HEK293 (cell line): ENCODE results near the gene CORO7.

Source experiments
- ZNF121 ChIP-seq: fragments of 450-650 bp; formaldehyde crosslinking; IDR thresholded peaks from 2 replicates; pipeline ENCODE4 v1.5.1; 2016; ENCODE audit warnings: missing biosample characterization, missing genetic modification characterization
- ZNF48 ChIP-seq: fragments of 450-650 bp; formaldehyde crosslinking; IDR thresholded peaks from 2 replicates; pipeline ENCODE4 v1.5.1; 2016; ENCODE audit warnings: missing biosample characterization, missing genetic modification characterization
- ZNF792 ChIP-seq: fragments of 450-650 bp; formaldehyde crosslinking; IDR thresholded peaks from 2 replicates; pipeline ENCODE4 v1.5.1; 2016; ENCODE audit warnings: missing biosample characterization, missing genetic modification characterization
- TF ChIP-seq, protein P1 (sequence below): fragments of 450-650 bp; formaldehyde crosslinking; IDR thresholded peaks from 2 replicates; pipeline ENCODE4 v1.5.1; 2016; ENCODE audit warnings: missing biosample characterization, missing genetic modification characterization
- TF ChIP-seq, protein P2 (sequence below): fragments of 450-650 bp; formaldehyde crosslinking; IDR thresholded peaks from 2 replicates; pipeline ENCODE4 v1.5.1; 2017; ENCODE audit warnings: missing biosample characterization, missing genetic modification characterization

DNA sequence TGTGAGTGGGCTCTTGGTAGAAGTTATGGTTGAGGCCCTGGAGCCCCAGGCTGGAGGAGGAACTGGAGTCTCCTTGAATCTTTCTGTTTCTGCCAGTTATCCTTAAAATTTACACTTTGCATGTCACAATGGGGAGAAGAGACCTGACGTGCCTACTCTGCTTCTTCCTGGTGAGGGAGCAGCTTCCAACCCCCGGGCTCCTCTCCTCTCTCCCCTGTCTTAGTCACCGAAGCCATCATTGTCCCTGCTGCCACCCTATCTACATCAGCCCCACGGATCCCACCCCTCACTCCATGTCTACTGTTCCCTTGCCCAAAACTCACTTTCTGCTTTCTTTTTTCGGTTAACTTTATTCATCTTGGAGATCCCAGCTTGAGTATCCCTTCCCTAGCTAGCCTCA, 26.9 kb upstream of the CORO7 start:
- no peak for TF ChIP-seq ZNF792 (tag by site-specific recombination)
- TF ChIP-seq ZNF121 = no peak
- no peak for TF ChIP-seq ZNF48 (tag by site-specific recombination)
- TF ChIP-seq, protein P1, sequence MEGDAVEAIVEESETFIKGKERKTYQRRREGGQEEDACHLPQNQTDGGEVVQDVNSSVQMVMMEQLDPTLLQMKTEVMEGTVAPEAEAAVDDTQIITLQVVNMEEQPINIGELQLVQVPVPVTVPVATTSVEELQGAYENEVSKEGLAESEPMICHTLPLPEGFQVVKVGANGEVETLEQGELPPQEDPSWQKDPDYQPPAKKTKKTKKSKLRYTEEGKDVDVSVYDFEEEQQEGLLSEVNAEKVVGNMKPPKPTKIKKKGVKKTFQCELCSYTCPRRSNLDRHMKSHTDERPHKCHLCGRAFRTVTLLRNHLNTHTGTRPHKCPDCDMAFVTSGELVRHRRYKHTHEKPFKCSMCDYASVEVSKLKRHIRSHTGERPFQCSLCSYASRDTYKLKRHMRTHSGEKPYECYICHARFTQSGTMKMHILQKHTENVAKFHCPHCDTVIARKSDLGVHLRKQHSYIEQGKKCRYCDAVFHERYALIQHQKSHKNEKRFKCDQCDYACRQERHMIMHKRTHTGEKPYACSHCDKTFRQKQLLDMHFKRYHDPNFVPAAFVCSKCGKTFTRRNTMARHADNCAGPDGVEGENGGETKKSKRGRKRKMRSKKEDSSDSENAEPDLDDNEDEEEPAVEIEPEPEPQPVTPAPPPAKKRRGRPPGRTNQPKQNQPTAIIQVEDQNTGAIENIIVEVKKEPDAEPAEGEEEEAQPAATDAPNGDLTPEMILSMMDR (tag by site-specific recombination) = no peak
- TF ChIP-seq, protein P2, sequence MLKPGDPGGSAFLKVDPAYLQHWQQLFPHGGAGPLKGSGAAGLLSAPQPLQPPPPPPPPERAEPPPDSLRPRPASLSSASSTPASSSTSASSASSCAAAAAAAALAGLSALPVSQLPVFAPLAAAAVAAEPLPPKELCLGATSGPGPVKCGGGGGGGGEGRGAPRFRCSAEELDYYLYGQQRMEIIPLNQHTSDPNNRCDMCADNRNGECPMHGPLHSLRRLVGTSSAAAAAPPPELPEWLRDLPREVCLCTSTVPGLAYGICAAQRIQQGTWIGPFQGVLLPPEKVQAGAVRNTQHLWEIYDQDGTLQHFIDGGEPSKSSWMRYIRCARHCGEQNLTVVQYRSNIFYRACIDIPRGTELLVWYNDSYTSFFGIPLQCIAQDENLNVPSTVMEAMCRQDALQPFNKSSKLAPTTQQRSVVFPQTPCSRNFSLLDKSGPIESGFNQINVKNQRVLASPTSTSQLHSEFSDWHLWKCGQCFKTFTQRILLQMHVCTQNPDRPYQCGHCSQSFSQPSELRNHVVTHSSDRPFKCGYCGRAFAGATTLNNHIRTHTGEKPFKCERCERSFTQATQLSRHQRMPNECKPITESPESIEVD (tag by site-specific recombination) = no peak
